Activated gamma-delta T cell treated with anti-CD3 and anti-CD28 coated beads, Interleukin-2, amount 50 U/mL, for 16 hours (primary cell): ENCODE measurements around the gene RAD51B.
"Not testable (repeated sequence)": the region's sequence is repeated elsewhere in the genome, so short reads cannot be mapped to it uniquely, and the experiment has no call there.

ENCODE experiments used
- DNase-seq: peaks from one replicate; pipeline ENCODE4 v3.0.0-alpha.2; 2020; ENCODE audit warnings: low read depth

Gene RAD51B

GRCh38 chr14:68405961-68406360 is 586.4 kb downstream of the RAD51B start:
- DNase-seq = no peak

GRCh38 chr14:68407285-68407684 is 587.7 kb downstream of the RAD51B start:
- no peak for DNase-seq

- no peak for DNase-seq
These were observed 588.2 kb downstream of the RAD51B start for GRCh38 chr14:68407825-68408224.

GRCh38 chr14:68408680-68409079 is 589.1 kb downstream of the RAD51B start:
- DNase-seq = no peak

- no peak for DNase-seq
These were observed 589.8 kb downstream of the RAD51B start for GRCh38 chr14:68409387-68409786.

- no peak for DNase-seq
These were observed 593.2 kb downstream of the RAD51B start for GRCh38 chr14:68412505-68413465.

GRCh38 chr14:68413509-68413908 is 593.9 kb downstream of the RAD51B start:
- no peak for DNase-seq

- DNase-seq = no peak
These were observed 594.5 kb downstream of the RAD51B start for GRCh38 chr14:68414121-68414520.

GRCh38 chr14:68416171-68416570 is 596.6 kb downstream of the RAD51B start:
- no peak for DNase-seq

- no peak for DNase-seq
These were observed 597.6 kb downstream of the RAD51B start for GRCh38 chr14:68417009-68417650.

- no peak for DNase-seq
These were observed 598.9 kb downstream of the RAD51B start for GRCh38 chr14:68418174-68419118.

GRCh38 chr14:68420350-68420749 is 600.8 kb downstream of the RAD51B start:
- no peak for DNase-seq

- no peak for DNase-seq
These were observed 601.5 kb downstream of the RAD51B start for GRCh38 chr14:68421116-68421515.

GRCh38 chr14:68423686-68424085 is 604.1 kb downstream of the RAD51B start:
- DNase-seq = no peak

GRCh38 chr14:68424443-68425172 is 605.0 kb downstream of the RAD51B start:
- DNase-seq = no peak

- no peak for DNase-seq
These were observed 607.3 kb downstream of the RAD51B start for GRCh38 chr14:68426661-68427549.

GRCh38 chr14:68427550-68427890 is 607.9 kb downstream of the RAD51B start:
- no peak for DNase-seq

- DNase-seq = not testable (repeated sequence)
These were observed 609.3 kb downstream of the RAD51B start for GRCh38 chr14:68428900-68429299.

GRCh38 chr14:68434173-68434572 is 614.6 kb downstream of the RAD51B start:
- DNase-seq = not testable (repeated sequence)

GRCh38 chr14:68435631-68436030 is 616.1 kb downstream of the RAD51B start:
- DNase-seq = not testable (repeated sequence)
